Stimulated activated CD8-positive, alpha-beta memory T cell treated with anti-CD3 and anti-CD28 coated beads, Interleukin-4, amount 100 ng/mL, for 1 hour (primary cell): ENCODE measurements around the gene FYB1.
A peak's percentile ranks its signal among the peaks of the same experiment; 100 is the strongest.
"Not testable (repeated sequence)": the region's sequence is repeated elsewhere in the genome, so short reads cannot be mapped to it uniquely, and the experiment has no call there.

ENCODE experiments used
- DNase-seq, 2 donors: peaks; one replicate each; pipeline ENCODE4 v3.0.0-alpha.2; 2020; ENCODE audit warnings: low read depth in 2 of 2, low spot score in 1 of 2

Gene FYB1

DNA sequence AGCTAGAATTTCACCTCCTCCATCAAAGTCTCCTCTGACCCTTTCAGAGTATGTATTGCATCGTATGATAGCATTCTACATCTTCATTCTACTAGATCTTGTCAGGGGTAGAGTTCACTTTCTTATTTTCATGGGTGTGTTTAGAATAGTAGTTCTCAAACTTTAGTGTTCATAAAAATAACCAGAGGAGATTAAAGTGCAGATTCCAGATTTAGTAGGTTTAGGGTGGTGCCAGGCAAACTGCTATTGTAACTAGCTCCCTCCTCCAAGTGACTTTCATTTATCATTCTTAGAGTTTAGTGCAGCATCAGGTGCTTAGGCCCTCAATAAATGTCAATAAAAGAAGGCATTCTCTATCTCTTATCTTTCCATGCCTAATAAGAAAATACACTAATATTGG is 7.2 kb upstream of the FYB1 start:
- no peak for DNase-seq

DNA sequence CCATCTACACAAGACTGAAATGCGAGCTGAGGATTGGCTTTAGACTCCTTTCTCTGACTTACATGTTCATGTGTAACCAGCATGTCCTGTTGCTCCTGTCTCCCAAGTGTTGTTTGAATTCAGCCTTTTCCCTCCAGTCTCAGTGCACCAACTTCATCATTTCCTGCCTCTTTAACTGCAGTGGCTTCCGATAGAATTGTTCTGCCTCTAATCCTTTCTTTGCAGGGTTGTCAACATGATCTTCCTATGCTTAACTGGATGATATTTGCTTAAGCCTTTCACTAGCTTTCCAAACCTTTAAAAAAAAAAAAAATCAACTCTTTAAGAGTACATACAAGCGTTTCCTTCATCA is 6.7 kb upstream of the FYB1 start:
- no peak for DNase-seq

DNA sequence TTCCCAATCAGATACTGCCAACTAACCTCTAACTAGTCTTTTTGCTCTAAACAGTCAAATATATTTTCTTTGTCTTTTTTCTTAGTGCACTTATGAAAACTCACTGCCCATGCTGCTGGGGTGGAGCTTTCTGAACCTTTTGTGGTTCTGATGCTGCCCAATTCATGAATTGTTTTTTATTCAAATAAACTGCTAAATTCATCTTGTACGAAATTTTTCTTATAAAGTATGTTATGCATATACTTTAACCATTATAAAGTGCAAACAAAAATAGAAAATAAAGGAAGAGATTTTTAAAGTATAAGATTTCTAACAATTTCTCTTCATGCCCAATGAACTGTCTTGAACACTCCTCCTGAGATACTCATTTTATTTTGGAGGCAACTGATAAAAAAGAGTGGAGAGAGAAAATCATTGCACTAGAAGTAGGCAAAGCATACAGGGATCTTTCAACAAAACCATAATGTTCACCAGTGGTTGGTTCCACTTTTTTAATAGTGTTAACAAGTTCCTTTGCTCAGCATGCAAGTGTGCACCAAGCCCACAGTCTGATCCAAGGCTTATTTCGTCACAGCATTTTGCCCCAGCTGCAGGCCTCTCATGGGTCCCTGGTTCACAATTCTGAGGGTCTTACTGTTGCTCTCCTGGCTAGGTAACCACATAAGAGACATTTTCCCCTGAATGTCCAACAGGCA is 6.2 kb upstream of the FYB1 start:
- no peak for DNase-seq

DNA sequence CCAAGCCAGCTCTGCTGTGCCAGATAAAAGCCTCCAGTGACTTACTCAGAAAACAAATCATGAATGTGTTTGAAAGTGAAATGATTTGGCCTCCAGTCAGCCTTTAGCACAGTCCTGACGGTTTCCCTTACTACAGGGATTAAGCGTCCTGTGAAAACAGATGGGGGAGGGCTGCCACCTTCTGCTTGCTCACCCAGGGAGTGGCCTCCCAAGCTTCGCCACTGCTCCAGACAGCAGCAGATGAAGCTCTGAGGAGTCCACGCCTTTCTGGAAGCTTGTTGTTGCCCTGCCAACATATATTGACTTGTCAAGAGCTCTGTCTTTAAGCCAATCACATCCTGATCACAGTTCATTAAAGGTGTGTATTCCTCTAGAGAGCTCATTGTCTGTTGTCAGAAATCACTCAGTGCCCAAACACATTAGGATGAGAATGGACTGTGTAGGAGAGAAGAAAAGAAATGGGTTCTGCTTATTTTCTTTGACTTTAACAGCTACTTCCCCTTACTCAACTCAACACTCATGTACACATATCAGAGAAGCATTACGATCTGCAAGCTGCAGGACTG is 4.9 kb upstream of the FYB1 start:
- no peak for DNase-seq

DNA sequence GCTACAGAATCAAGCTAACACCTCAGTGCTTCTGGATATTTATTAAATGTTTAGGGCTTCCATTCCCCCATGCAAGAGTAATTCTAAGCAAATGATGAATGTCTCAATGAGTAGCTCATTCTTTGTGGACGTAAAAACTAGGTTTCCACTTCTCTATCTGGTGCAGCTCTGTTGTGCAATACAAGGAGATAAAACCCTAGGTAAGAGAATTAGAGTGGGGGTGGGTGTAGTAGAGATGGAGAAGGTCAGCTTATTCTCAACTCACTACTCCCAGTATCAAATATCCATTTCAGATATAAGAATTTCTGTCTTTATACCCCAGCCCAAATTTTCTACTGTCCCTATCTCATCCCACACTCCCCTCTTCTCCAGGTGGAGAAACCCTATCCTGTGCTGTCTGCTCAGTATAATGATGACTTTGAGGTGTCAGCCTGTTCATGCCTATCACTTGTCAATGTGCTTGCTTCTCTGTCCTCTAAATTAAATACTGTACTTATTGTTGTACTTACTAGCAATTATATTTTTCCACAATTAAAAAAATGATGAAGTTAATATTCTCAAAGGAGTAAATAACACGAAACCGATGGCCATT is 4.3 kb upstream of the FYB1 start:
- no peak for DNase-seq

DNA sequence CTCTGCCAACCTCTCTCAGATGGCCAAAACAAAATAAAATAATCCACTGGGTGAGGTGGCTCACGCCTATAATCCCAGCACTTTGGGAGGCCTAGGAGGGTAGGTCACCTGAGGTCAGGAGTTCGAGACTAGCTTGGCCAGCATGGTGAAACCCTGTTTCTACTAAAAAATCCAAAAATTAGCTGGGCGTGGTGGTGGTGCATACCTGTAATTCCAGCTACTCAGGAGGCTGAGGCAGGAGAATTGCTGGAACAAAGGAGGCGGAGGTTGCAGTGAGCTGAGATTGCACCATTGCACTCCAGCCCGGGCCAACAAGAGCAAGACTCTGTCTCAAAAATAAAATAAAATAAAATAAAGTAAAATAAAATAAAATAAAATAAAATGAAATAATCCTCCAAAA is 2.3 kb upstream of the FYB1 start:
- not testable (repeated sequence) for DNase-seq

DNA sequence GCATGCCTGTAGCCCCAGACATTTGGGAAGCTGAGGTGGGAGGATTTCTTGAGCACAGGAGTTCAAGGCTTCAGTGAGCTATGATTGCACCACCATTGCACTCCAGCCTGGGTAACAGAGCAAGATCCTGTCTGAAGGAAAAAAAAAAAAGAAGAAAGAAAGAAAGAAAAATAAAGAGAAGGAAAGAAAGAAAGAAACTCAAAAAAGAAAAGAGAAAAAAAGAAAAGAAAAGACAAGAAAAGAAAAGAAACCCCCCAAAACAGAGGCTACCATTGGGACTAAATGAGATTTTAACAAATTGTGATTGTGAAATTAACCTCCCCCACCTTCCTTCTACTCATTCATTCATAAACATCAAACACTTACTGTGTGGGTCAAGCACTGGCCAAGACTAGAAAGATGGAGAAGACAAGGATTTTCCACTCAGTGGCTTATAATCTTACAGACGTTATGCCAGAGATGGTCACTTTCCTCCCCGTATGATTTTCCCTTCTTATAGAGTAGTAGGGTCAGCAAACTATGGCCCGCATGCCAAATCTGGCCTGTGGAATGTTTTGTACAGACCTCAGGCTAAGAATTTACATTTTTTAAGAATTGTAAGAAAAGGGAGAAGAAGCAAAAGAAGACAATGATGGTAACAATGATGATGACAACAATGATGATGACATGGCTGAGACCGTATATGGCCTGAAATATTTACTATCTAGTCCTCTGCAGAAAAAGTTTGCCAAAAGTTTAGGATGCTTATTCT is 1.1 kb upstream of the FYB1 start:
- DNase-seq: no peak

DNA sequence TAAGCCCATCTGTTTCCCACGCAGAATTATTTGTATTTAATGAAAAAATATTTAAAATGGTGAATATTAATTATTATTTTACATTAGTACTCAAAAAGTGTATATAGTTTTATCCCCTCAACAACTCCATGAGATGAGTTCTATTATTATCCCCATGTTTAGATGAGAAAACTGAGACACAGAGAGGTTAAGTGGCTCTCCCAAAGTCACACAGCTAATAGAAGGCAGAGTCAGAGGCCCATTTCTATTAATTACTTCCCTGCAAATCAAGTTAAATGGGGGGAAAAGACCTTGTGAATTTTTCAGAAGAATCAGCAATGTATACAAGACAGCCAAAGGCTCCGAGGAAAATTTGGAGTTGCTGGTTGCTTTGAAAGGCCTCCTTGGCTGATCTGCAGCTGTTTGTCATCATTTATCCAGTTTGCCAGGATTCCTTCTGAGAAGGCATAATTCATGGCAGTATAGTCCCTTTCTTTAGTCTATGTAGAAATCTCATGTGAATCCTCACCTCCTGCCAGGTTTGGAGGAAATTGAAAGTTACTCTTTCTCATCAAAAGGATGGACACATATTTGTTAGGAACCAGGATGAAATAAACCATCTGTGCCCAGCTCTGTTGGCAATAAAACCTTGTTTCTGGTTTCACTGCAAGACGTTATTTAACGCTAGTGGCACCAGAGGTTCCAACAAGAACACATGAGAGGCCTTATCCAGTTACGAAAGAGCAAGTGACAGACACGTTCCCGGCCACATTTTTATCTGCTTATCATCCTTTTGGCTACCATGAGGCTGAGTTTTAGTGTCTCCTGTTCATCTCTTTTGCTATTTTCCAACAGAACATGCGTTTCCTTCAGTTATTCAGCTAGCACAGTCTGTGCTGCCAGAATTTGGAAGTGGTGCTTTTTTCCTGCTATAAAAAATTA is 621 bp downstream of the FYB1 start:
- no peak for DNase-seq

DNA sequence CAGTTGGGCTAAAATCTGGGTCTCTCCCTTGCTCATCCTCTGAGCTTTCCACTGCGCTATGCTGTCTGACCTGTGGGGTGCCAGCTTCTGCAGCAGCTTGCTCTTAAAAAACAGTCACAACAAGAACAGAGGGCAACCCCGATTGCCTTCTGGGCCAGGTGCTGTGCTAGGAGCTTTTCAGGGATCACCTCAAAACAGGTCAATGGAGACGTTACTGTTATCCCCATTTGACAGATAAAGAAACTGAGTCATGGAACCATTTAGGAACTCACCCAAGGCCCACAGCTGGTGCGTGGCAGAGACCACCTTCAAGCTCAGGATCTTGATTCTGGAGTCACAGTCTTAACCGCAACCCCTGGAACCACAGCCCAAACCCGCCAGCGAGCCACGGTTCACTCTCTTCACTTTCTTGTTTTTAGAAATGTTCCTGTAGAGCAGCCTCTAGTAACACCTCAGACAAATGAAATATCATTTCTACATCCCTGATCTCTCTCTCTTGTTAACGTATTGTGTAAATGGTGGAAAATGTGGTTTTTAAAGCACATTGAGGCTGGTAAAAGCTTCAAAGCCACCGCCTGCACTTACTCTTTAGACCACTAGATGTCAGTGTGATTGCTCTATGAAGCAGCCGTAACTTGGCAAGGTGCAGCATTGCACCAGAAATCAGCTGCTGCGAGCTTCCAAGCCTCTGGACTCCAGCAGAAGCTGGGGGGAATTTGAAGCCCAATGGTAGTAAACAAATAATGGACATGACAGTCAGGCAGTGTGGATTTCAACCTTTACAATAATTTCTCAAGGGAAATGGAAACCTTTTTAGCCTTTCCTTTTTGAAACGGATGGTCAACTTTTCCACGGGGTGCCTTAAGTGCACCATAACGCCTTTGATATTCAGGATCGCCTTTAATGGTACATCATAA is 1.7 kb downstream of the FYB1 start:
- peak; percentile 55 to 59 for DNase-seq

DNA sequence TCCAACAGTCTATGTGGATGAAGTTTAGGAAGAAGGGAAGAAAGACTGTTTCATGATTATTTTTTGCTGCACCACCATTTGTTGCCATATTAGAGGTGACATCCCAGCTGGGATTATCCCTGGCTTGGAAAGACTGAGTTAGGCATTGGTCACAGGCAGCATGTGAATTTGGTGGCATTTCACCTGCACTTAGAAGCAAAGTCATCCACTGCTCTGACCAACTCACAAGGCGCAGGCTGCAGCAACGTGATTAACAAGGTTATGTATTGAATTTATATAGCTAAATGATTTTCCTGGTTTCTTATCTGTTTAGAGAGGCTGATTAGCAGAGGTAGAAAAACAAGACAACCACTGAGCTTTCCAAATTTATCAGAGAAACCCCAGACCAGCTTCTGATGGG is 2.7 kb downstream of the FYB1 start:
- no peak for DNase-seq

DNA sequence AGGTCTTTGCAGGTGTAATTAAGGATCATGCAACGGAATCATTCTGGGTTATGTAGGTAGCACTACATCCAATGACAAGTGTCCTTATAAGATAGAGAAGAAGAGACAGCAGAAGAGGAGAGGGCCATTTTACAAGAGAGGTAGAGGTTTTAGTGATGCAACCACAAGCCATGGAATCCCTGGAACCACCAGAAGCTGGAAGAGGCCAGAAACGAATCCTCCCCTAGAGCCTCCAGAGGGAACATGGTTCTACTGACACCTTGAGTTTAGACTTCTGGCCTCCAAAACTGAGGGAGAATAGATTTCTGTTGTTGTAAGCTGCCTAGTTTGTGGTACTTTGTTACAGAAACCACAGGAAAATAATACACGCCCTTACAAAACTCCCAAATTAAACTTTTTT is 3.5 kb downstream of the FYB1 start:
- DNase-seq: no peak

DNA sequence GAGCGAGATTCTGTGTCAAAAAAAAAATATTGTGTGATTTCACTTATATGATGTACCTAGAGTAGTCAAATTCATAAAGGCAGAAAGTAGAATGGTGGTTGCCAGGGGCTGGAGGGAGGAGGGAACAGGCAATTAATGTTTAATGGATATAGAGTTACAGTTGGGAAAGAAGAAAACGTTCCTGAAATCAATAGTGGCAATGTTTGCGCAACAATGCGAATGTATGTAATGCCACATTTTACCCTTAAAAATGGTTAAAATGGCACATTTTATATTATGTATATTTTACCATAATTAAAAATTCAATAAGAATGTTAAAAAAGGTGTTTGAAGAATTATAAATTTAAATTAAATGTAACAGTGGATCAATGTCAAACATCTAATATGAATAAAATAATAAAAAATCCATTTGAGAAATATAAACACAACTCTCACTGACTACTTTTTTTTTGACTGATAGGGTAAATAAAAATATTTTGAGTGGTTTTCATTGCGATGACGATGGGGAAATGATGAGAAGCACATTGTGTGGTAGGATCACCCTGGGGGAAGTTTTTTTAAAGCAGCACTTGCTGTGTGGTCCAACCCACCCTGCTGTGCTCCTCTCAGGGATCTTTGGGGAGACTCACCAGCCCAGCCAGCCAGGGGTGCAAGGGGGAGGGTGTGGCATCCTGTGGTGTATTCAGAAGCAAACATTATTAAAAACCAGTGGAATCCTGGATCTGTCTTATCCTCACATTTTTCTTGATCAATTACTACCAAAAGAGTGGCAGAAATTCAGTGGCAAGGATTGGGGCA is 4.3 kb downstream of the FYB1 start:
- no peak for DNase-seq

DNA sequence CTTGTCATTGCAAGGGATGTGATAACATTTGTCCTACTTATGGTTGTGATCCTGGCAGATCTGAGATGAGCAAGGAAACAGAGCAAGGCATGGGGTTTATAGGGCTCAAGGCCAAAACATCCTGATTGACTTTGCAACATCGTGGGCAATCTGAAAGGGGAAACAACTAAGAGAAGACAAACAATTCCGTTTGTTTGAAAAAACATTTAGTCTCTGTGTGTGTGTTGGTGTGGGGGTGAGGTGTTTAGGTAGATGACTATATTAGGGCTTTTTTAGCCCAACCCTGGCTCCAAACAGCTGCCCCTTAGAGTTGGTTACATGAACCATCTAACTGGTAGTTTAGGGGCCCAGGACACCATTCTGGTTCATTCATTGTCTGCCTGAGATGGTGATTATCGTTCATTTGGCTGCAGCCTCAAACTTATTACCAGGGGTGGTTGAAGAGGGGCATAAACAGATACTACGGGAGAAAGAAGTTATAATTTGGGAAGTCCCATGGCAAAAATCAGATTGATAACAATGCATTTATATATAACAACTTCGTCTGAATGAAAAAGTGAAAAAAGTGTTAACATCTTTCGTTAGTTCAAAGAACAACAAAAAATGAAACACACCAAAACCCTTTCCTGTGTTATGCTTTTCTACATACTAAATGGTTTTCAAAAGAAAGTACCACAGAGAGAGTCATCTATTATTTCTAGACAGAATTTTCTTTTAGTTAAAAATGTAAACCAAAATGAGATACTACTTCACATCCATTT is 5.7 kb downstream of the FYB1 start:
- DNase-seq: no peak

DNA sequence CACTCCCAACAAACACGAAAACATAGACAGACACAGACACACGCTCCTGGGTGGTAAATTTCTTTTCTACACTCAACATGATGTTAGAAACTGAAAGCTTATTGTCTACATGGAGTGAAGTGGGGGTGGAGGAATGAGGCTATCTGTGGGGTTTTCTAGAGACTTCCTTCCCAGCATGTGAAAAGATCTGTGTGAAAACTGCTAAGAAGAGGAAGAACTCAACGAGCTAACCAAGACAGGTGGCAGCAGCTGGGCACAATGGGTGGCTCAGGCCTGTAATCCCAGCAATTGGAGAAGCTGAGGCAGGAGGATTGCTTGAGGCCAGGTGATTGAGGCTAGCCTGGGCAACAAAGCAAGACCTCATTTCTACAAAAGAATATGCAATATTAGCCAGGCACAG is 7.6 kb downstream of the FYB1 start:
- DNase-seq: no peak

DNA sequence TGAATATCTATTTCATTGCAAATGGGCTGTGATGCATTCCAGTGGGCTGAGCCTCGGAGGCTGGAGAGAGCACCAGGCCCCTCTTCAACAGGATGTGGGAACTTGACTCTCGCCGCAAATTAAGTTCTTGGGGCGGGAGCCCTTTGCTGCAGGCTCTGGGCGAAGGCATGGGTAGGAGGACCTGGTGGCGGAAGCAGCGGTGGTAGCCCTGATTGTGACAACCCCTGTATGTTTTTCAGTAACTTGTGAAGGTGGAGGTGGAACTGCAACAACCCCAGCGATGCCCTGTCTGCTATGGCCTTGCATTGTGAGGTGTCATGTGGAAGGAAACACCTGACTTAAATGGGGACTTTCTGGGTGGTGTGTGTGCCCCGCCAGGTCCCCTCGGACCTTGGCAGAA is 9.4 kb downstream of the FYB1 start:
- peak in 1 of 2 donors; percentile 47 for DNase-seq

DNA sequence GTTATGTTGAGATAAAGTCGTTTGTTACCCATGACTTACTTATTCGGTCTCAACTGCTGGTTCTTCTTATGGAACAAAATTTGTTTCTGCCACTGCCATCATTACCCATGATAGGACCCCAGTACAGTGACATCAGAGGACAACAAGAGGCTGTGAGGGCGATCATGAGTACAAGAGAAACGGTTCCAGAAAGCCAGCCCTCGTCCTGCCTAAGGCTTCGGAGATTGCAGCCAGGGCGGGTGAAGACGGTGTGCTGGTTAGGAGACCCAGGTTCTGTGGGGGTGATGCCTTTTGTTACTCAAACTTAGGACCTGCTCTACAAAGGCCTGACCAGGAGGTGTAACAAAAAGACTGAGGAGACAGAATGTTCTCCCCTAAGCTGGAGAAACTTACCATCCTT is 10.9 kb downstream of the FYB1 start:
- DNase-seq: no peak

DNA sequence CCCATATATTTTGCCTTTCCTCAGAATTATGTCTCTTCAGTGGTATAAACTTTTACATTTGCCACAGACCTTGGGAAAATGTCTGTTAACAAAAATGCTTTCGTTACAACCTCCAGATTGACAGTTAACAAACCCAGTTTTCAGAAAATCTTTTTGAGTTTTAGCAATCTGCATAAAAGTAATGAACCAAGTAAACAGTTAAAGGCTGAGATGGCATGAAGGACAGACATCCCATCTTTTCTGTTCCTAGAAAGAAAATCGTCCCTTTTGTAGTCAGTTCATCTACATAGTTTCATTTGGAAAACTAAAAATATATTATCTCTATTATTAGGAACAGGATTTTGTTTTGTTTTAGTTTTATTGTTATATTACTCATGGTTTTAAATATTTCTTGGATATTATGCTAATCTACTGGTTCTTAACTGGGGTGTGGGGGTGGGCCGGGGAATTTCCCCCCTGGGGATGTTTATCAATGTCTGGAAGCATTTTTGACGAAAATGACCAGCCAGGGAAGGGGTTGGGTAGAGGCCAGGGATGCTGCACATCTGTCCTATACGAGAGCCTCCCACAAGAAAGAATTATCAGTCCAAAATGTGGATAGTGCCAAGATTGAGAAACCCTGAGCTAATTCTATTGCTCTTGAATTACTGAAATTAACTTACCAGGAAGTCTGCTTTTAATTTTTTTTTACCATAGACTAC is 11.9 kb downstream of the FYB1 start:
- no peak for DNase-seq
